Body of pancreas (tissue), 4 donors: ENCODE measurements around the gene SAMD3.

ENCODE experiments used
- POLR2A ChIP-seq, 3 donors: fragments of 450-650 bp; IDR thresholded peaks; one replicate each; pipeline ENCODE4 v1.6.1; 2016; ENCODE audit warnings: antibody characterized with exemption in 3 of 3, mild to moderate bottlenecking in 2 of 3
- TF ChIP-seq, protein P1 (sequence below), 7 experiments: fragments of 450-650 bp in 4 of 7; fragments of 200-600 bp in 3 of 7; sonication (generic) in 3 of 7; IDR thresholded peaks; one replicate each; pipeline ENCODE4 v1.5.1; 2016 to 2019; ENCODE audit warnings: antibody characterized with exemption in 7 of 7

GRCh38 chr6:130189531-130190397 is 33.0 kb downstream of the SAMD3 start:
- TF ChIP-seq, protein P1, sequence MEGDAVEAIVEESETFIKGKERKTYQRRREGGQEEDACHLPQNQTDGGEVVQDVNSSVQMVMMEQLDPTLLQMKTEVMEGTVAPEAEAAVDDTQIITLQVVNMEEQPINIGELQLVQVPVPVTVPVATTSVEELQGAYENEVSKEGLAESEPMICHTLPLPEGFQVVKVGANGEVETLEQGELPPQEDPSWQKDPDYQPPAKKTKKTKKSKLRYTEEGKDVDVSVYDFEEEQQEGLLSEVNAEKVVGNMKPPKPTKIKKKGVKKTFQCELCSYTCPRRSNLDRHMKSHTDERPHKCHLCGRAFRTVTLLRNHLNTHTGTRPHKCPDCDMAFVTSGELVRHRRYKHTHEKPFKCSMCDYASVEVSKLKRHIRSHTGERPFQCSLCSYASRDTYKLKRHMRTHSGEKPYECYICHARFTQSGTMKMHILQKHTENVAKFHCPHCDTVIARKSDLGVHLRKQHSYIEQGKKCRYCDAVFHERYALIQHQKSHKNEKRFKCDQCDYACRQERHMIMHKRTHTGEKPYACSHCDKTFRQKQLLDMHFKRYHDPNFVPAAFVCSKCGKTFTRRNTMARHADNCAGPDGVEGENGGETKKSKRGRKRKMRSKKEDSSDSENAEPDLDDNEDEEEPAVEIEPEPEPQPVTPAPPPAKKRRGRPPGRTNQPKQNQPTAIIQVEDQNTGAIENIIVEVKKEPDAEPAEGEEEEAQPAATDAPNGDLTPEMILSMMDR (IDR thresholded peaks at IDR 0.05) = no peak
- TF ChIP-seq POLR2A (IDR thresholded peaks at IDR 0.05) = no peak
